Transverse colon (tissue), 4 donors: ENCODE data around the gene CATSPER1. TPM values are rescaled to one million over a fixed set of nuclear protein-coding genes. Genes with fewer than 3 reads are reported as not detected.

Source experiments
- DNase-seq: peaks from one replicate; pipeline ENCODE4 v3.0.0-alpha.2; 2019
- H3K27ac ChIP-seq, 4 donors: fragments of 200-600 bp; sonication (generic); 2 replicates each; pipeline ENCODE4 v1.5.1; 2016 to 2018; ENCODE audit warnings: inconsistent platforms in 4 of 4
- H3K27me3 ChIP-seq: fragments of 200-600 bp; sonication (generic); 2 replicates; pipeline ENCODE4 v1.5.1; 2017; ENCODE audit warnings: inconsistent platforms
- H3K36me3 ChIP-seq, 4 donors: fragments of 200-600 bp; sonication (generic); 2 replicates each; pipeline ENCODE4 v1.5.1; 2017 to 2019; ENCODE audit warnings: inconsistent platforms in 4 of 4
- H3K4me1 ChIP-seq, 4 donors: fragments of 200-600 bp; sonication (generic); 2 replicates each; pipeline ENCODE4 v1.5.1; 2017 to 2020; ENCODE audit warnings: inconsistent platforms in 4 of 4
- H3K4me3 ChIP-seq, 4 donors: fragments of 200-600 bp; sonication (generic); 1 replicate in 1 of 4; 2 replicates in 3 of 4; pipeline versions ENCODE4 v1.5.1 to v1.6.1; 2017 to 2019; ENCODE audit warnings: inconsistent platforms in 4 of 4
- H3K9me3 ChIP-seq, 2 donors: fragments of 200-600 bp; sonication (generic); 2 replicates each; pipeline ENCODE4 v1.5.1; 2017 to 2019; ENCODE audit warnings: inconsistent platforms in 2 of 2
- EP300 ChIP-seq: sonication (generic); formaldehyde crosslinking; IDR thresholded peaks from one replicate; pipeline ENCODE4 v1.6.1; 2017; ENCODE audit warnings: antibody characterized with exemption, low read depth
- POLR2A ChIP-seq: fragments of 450-650 bp; IDR thresholded peaks from one replicate; pipeline ENCODE4 v1.6.1; 2016; ENCODE audit warnings: antibody characterized with exemption, mild to moderate bottlenecking, moderate library complexity
- POLR2AphosphoS5 ChIP-seq, 3 donors: sonication (generic); formaldehyde crosslinking; IDR thresholded peaks; one replicate each; pipeline ENCODE4 v1.6.1; 2016; ENCODE audit warnings: antibody characterized with exemption in 3 of 3
- WGBS, 2 donors: methylation state at CpG; one replicate each; pipeline ENCODE4 v1.1.5; 2018; ENCODE audit warnings: low coverage in 1 of 2; 5-methylcytosine and 5-hydroxymethylcytosine counted together
- in situ Hi-C, 4 donors: fragments of 200-750 bp; cut with MboI; loops; one replicate each; pipeline versions ENCODE4 v1.15.0 to v1.15.1; 2017; ENCODE audit warnings: low sequenced_read_pairs in 3 of 4, low pct_ligation_motif_present in 1 of 4, low pct_unique_long_range_greater_than_20kb in 1 of 4
- intact Hi-C: fragments of 100-400 bp; cut with DNase I; formaldehyde crosslinking; loops from one replicate; pipeline ENCODE4 v1.15.1; 2023; ENCODE audit warnings: low total_unique reads
- total RNA-seq, 4 donors: library from RNA; depleted of rRNA; stranded (reverse); fragments of >200 nt; gene quantifications; one replicate each; pipeline ENCODE4 v1.1.0, GENCODE V29; 2016
- TF ChIP-seq, protein P1 (sequence below), 5 experiments: fragments of 200-600 bp in 3 of 5; fragments of 450-650 bp in 2 of 5; sonication (generic) in 3 of 5; IDR thresholded peaks; 1 replicate in 2 of 5; 2 replicates in 3 of 5; pipeline ENCODE4 v1.5.1; 2016 to 2017; ENCODE audit warnings: antibody characterized with exemption in 5 of 5, inconsistent platforms in 3 of 5, mild to moderate bottlenecking in 2 of 5, moderate library complexity in 1 of 5

CATSPER1 gene
- total RNA-seq, 4 donors from 2014 or later: not detected

DNA sequence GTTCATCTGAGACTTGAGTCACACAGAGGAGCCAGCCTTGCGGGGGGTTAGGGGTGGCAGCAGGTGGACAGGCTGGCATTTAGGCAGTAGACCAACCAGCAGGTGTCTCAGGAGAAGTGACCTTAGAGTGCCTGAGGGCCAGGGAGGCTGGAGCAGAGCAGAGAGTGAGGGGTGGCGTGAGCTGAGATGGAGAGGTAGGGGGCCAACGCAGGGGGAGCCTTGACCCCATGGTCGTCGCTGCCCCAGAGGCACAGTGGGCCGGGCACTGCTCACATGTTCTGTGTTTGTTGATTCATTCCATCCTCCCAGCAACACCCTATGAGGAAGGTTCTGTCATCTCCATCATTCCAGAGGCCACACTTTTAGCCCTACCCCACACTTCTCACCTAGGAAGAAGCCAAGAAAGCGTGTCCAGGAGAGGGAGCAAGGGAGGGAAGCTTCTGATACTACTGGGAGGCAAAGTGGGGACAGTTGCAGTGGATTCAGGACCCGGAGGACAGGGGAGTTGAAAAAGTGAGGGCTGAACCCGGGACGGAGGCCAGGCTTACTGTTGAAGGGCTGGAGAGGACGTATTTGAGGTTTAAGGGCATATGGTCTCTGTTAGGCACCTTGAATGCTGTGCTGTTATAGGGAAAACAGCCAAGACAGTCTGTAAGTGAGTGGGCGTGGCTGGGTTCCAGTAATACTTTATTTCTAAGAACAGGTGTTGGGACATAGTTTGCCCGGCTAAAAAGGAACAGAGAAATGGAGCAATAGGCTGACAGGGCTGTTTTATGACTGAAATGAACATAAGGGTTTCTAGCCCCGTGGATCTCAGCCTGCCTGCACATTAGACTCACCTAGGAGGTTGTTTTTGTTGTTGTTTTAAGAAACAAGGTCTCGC, 57.4 kb downstream of the CATSPER1 start:
- 73 to 78% methylated on average over 6 to 15 of the region's 15 CpGs for WGBS, 2 donors
- H3K27me3 ChIP-seq: no peaks in the 10 kb centered on the region
- no peak for TF ChIP-seq EP300
- TF ChIP-seq, protein P1, sequence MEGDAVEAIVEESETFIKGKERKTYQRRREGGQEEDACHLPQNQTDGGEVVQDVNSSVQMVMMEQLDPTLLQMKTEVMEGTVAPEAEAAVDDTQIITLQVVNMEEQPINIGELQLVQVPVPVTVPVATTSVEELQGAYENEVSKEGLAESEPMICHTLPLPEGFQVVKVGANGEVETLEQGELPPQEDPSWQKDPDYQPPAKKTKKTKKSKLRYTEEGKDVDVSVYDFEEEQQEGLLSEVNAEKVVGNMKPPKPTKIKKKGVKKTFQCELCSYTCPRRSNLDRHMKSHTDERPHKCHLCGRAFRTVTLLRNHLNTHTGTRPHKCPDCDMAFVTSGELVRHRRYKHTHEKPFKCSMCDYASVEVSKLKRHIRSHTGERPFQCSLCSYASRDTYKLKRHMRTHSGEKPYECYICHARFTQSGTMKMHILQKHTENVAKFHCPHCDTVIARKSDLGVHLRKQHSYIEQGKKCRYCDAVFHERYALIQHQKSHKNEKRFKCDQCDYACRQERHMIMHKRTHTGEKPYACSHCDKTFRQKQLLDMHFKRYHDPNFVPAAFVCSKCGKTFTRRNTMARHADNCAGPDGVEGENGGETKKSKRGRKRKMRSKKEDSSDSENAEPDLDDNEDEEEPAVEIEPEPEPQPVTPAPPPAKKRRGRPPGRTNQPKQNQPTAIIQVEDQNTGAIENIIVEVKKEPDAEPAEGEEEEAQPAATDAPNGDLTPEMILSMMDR (IDR thresholded peaks at IDR 0.05): no peak
- no peaks in the 10 kb centered on the region for H3K9me3 ChIP-seq
- intact Hi-C loops: no loop called here
- DNase-seq: no peak
- peaks cover under 1 to 4% (median 2%) of the 10 kb centered on the region in 4 donors for H3K4me1 ChIP-seq
- in situ Hi-C loops: no loop called here
- H3K36me3 ChIP-seq: peaks cover 0 to 60% (median 34%) of the 10 kb centered on the region in 4 donors
- no peak overlapping the region for H3K27ac ChIP-seq
- H3K4me3 ChIP-seq: no peak overlapping the region

DNA sequence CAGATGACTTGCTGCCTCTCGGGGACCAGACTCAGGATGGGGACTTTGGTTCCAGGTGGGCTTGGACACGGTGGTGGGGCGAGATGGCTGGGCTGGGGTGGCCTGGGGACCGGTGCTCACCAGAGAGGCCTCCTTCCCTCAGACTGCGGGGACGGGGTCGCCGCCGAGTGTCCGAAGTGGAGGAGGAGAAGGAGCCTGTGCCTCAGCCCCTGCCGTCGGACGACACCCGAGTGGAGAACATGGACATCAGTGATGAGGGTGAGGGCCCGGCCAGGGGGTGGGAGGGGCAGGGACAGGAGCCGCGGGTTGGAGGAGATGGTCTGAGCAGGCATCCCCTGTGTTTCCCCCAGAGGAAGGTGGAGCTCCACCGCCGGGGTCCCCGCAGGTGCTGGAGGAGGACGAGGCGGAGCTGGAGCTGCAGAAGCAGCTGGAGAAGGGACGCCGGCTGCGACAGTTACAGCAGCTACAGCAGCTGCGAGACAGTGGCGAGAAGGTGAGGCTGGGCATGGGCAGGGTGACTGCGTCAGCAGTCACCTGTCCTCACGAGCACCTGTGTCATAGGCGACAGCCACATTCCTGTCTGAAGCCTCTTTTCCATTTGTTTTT, 58.8 kb downstream of the CATSPER1 start:
- Histone ChIP-seq H3K36me3 (peaks cover 0 to 60% (median 30%) of the 10 kb centered on the region in 4 donors), H3K4me3 (no peak overlapping the region), H3K9me3 (no peaks in the 10 kb centered on the region), H3K27ac (no peak overlapping the region), H3K27me3 (no peaks in the 10 kb centered on the region), H3K4me1 (peaks cover 13 to 18% (median 15%) of the 10 kb centered on the region in 4 donors)
- DNase-seq: no peak
- in situ Hi-C loops: no loop called here
- intact Hi-C loops: no loop called here
- TF ChIP-seq EP300 (no peak), POLR2A (no peak), POLR2AphosphoS5 (IDR thresholded peaks at IDR 0.05) (no peak)
- TF ChIP-seq, protein P1 (IDR thresholded peaks at IDR 0.05): no peak
- WGBS, 2 donors: 94 to 100% methylated on average over 2 to 30 of the region's 30 CpGs

Other genes with a start within 250 kb of the CATSPER1 start
- gene AP5B1, start 245.5 kb downstream of the CATSPER1 start, total RNA-seq: 10 to 100 TPM; 24.9 to 33.7 (median 28.2) TPM
- gene OVOL1, start 239.4 kb downstream of the CATSPER1 start, total RNA-seq: 10 to 100 TPM; 19.9 to 44.8 (median 33.8) TPM
- gene SNX32, start 192.5 kb downstream of the CATSPER1 start, total RNA-seq: 10 to 100 TPM in 1 of 4 donors, 1 to 10 TPM in 1, under 1 TPM in 1, not detected in 1; 0.60 to 10.0 (median 1.6) TPM
- gene CFL1, start 168.3 kb downstream of the CATSPER1 start, total RNA-seq: 1,000 to 10,000 TPM; 1,308 to 1,852 (median 1,703) TPM
- 100 to 1,000 TPM in 1 of 4 donors, 10 to 100 TPM in 3; 58.3 to 191 (median 81.2) TPM for gene MUS81, start 166.0 kb downstream of the CATSPER1 start, total RNA-seq
- gene EFEMP2, start 153.7 kb downstream of the CATSPER1 start, total RNA-seq: 10 to 100 TPM; 15.2 to 34.4 (median 25.1) TPM
- 1 to 10 TPM in 2 of 4 donors, not detected in 2; 1.1 to 1.8 TPM for gene CTSW, start 146.6 kb downstream of the CATSPER1 start, total RNA-seq
- gene FIBP, start 138.0 kb downstream of the CATSPER1 start, total RNA-seq: 10 to 100 TPM; 53.4 to 82.6 (median 75.9) TPM
- gene CCDC85B, start 135.8 kb downstream of the CATSPER1 start, total RNA-seq: 100 to 1,000 TPM in 1 of 4 donors, 10 to 100 TPM in 2, 1 to 10 TPM in 1; 7.9 to 140 (median 23.1) TPM
- 10 to 100 TPM in 1 of 4 donors, 1 to 10 TPM in 1, not detected in 2; 1.2 to 11.6 TPM for gene FOSL1, start 126.1 kb downstream of the CATSPER1 start, total RNA-seq
- 10 to 100 TPM; 15.2 to 59.5 (median 22.8) TPM for gene C11orf68, start 107.4 kb downstream of the CATSPER1 start, total RNA-seq
- 10 to 100 TPM; 15.7 to 63.2 (median 57.0) TPM for gene DRAP1, start 107.1 kb downstream of the CATSPER1 start, total RNA-seq
- gene TSGA10IP, start 81.0 kb downstream of the CATSPER1 start, total RNA-seq: not detected
- 10 to 100 TPM; 31.8 to 76.3 (median 34.3) TPM for gene SART1, start 64.7 kb downstream of the CATSPER1 start, total RNA-seq
- gene EIF1AD, start 24.3 kb downstream of the CATSPER1 start, total RNA-seq: 10 to 100 TPM; 14.6 to 82.6 (median 31.2) TPM
- gene BANF1, start 24.0 kb downstream of the CATSPER1 start, total RNA-seq: 10 to 100 TPM; 27.9 to 79.7 (median 34.0) TPM
- not detected for gene CST6, start 14.5 kb downstream of the CATSPER1 start, total RNA-seq
- gene GAL3ST3, start 22.7 kb upstream of the CATSPER1 start, total RNA-seq: not detected
- gene SF3B2, start 25.9 kb upstream of the CATSPER1 start, total RNA-seq: 100 to 1,000 TPM in 3 of 4 donors, 10 to 100 TPM in 1; 71.8 to 152 (median 137) TPM
- 10 to 100 TPM in 3 of 4 donors, 1 to 10 TPM in 1; 9.8 to 52.0 (median 27.2) TPM for gene PACS1, start 43.8 kb upstream of the CATSPER1 start, total RNA-seq
- gene KLC2, start 231.2 kb upstream of the CATSPER1 start, total RNA-seq: 10 to 100 TPM in 2 of 4 donors, 1 to 10 TPM in 2; 5.1 to 15.6 (median 11.1) TPM
- gene RAB1B, start 242.2 kb upstream of the CATSPER1 start, total RNA-seq: 100 to 1,000 TPM in 3 of 4 donors, 10 to 100 TPM in 1; 89.8 to 141 (median 131) TPM